Measurements from ENCODE around the gene RERE.
"Not testable (repeated sequence)": the region's sequence is repeated elsewhere in the genome, so short reads cannot be mapped to it uniquely, and the experiment has no call there.

Gene RERE

GRCh38 chr1:8390707-8391106, 426.7 kb downstream of the RERE start:
- DNase-seq: no peak

- no peak for DNase-seq
Observed at GRCh38 chr1:8389958-8390535, 427.4 kb downstream of the RERE start.

DNA sequence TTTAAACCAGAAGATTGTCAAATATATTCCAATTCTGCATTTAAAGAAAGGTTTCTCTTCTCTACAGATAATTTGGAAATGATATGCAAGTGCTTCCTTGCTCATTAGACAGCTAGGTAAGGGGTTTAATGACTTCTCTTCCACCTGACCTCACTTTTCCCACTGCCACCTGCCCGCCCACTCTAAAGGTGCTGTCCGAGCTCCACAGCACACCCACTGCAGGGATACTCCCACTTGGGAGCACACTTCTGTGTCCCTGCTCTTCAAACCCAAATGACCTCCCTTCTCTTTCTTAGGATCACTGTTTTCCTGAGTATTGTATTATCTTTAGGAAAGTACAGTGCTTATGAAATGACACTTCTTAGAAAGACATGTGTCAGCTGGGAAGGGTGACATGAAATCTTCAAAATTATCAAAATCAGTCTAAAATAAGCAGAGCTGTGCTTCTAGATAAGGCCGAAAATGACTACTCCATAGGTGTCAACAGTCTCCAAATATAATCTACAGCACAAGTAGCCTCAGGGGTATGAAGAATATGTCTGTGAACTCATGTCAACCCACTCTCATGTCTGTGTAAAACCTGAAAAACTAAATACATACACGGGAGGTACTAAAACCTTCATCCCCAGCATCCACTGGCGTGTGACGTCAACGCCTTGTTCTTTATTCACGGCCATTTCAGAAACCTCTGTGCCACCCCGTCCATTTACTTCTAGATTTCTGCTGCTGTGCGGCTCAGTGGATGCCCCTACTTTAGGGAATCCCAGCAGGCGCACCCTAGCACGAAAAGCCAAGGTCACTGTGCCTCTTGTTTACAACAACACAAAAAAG, 428.5 kb downstream of the RERE start:
- no peak for DNase-seq

DNA sequence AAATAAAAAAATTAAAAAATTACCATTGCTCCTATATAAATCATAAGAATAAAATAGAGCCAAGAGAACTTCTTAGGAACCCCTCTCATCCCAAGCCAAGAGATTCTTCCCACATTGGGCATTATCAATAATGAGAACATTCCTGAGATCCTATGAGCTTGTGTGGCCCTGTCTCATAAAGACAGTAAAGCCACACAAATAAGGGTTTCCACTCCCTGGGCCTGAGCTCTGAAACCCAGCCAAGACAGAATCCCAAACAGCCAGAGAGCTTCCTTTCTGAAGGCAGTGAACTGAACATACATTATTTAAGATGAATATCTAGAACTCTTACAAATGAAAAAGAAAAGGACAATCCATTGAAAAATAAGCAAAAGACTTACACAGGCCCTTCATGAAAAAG, 431.2 kb downstream of the RERE start:
- no peak for DNase-seq

DNA sequence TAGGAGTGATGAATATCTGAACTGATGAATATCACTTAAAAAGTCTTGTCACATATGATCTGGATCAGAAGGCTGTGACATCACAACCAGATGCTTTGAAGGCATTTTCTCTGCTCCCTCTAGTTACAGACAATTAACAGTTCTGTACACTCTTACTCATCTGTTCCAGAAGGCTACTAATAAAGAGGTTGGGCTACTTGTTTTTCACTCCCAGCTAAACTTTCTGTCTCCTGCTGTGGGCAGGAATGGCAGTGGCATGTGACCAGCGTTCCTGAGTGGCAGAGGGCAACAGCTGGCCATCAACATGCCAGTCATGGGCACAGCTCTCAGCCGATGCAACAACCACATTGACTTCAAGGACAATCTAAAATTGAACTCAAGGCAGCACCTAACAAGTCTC, 432.9 kb downstream of the RERE start:
- DNase-seq: peak; percentile 15

DNA sequence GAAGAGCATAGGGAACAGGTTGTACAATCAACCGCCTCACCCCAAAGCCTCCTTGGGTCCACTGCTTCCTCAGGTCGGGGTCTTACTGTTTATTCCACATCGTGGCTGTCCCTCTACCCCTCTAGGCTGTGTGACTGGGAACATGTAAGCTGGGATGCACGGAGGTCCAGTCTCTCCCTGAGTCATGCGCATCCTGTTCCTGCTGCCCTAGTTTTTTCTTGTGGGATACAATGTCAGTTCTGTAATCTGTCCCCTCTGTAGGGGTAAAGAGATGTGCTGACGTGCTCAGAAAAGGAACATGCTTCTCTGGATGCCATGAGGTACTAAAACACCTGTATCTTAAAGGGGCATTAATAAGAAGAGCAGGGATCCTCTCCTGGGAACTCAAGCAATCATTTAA, 433.4 kb downstream of the RERE start:
- peak; percentile 29 for DNase-seq

- DNase-seq: no peak
Observed at GRCh38 chr1:8382608-8383505, 434.6 kb downstream of the RERE start.

- DNase-seq: no peak
Observed at GRCh38 chr1:8382051-8382505, 435.4 kb downstream of the RERE start.

DNA sequence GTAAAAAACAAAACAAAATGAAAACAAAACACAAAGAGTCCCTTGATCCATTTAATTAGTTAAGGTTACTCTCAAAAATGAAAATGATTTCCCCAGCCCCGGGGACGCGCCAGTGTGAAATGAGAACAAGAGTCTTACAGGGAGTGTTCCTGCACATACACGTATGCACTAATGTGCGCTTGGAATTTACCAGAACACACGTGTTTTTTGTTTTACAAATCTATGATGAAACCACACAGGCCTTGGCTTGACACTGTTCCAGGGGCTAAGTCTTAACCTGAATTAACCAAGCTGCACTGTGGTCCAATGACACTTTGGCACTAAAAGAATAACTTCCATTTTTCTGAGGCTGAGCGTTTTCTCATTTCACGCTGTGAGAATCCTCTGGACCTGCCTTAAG, 435.8 kb downstream of the RERE start:
- DNase-seq: no peak

DNA sequence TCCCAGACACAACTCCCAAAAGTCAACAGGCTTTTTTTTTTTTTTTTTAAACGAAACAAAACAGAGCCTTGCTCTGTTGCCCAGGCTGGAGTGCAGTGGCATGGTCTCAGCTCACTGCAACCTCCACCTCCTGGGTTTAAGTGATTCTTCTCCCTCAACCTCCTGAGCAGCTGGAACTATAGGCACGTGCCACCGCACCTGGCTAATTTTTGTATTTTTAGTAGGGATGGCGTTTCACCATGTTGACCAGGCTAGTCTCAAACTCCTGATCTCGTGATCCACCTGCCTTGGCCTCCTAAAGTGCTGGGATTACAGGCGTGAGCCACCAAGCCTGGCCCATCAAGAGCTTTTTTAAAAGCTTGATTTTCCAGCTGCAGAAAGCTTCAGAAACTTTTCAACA, 437.1 kb downstream of the RERE start:
- DNase-seq: not testable (repeated sequence)

GRCh38 chr1:8379513-8380186, 437.8 kb downstream of the RERE start:
- no peak for DNase-seq

DNA sequence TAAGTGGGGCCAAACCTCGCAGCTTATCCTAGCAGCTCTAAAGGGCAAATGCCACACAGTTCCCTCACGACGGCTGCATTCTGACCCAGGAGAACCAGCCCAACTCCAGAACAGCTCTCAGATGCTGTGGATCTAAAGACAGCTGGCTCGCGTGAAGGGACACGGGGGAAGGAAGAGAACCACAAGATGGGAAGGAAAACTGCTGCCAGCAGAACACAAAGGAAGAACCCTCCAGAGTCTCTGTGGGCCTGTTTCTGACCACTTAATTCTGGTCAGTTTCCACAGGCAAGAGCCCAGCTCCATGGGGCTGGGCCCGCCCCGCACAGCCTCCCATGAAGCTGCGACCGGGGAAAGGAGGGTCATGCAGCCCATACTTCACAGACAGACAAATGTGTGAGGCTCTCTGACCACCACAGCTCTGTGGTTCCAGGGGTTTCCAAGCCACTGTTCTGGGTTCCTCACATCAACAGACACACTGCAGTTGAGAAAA, 438.4 kb downstream of the RERE start:
- DNase-seq: no peak

- no peak for DNase-seq
Observed at GRCh38 chr1:8378178-8378577, 439.3 kb downstream of the RERE start.

- no peak for DNase-seq
Observed at GRCh38 chr1:8377271-8377981, 440.0 kb downstream of the RERE start.

GRCh38 chr1:8376358-8376840, 441.0 kb downstream of the RERE start:
- no peak for DNase-seq

GRCh38 chr1:8374812-8375211, 442.6 kb downstream of the RERE start:
- DNase-seq: peak; percentile 63

GRCh38 chr1:8374356-8374755, 443.1 kb downstream of the RERE start:
- no peak for DNase-seq

GRCh38 chr1:8373581-8374241, 443.7 kb downstream of the RERE start:
- DNase-seq: peak; percentile 84

- no peak for DNase-seq
Observed at GRCh38 chr1:8373125-8373524, 444.3 kb downstream of the RERE start.

DNA sequence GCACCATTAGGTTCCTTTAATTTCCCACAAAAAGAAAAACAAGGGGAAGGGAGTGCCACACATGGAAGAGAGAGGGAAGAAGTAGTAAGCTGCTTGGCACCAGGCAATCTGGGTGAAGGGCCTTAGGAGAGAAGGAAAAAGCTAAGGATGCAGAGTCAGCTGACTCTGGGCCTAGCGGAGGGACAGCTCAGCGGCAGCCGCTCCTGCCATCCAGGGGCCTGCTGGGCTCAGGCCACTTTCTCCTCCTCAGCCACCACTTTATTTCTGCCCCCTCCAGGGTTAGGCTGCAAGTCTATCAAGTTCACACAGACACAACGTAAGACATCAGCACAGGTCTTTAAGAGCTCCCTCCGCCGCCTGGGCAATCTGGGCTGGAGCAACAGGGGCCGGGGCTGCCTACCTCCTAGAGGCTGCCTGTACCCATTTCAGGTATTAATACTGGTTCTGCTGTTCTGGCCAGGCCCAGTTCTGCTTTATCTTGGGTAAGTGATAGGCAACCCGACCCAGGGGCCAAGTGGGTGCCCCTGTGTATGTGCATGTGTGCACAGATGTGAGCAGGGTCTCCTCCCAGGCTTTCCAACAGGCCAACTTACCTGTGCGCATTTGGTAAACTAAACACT, 446.0 kb downstream of the RERE start:
- DNase-seq: no peak

- DNase-seq: no peak
Observed at GRCh38 chr1:8370905-8371315, 446.5 kb downstream of the RERE start.
